H1 (cell line): ENCODE results near the gene KLC4. TPM values are rescaled to one million over a fixed set of nuclear protein-coding genes. Genes with fewer than 3 reads are reported as not detected.

Experiments used
- CTBP2 ChIP-seq: IDR thresholded peaks from 2 replicates; pipeline ENCODE4 v1.7.0; 2011; ENCODE audit warnings: borderline replicate concordance, mild to moderate bottlenecking, moderate library complexity, mixed read lengths, low read length; ENCODE audit not compliant: insufficient read depth, insufficient read length
- CTCF ChIP-seq, 3 experiments: IDR thresholded peaks; 1 replicate in 2 of 3; 2 replicates in 1 of 3; pipeline versions ENCODE4 v1.5.1 to v1.6.1; 2011; ENCODE audit warnings: low read length in 3 of 3, mild to moderate bottlenecking in 3 of 3, inconsistent platforms in 2 of 3, low read depth in 1 of 3, moderate library complexity in 1 of 3; ENCODE audit not compliant: insufficient read depth in 1 of 3; ENCODE audit errors: control extremely low read depth in 1 of 3
- GABPA ChIP-seq: IDR thresholded peaks from 2 replicates; pipeline ENCODE4 v1.6.1; 2011; ENCODE audit warnings: mild to moderate bottlenecking, low read length, moderate library complexity, borderline replicate concordance; ENCODE audit not compliant: insufficient read depth
- PHF8 ChIP-seq: fragments of 200-600 bp; sonication (generic); conservative IDR thresholded peaks from 2 replicates; pipeline ENCODE4 v1.7.1; 2012; ENCODE audit warnings: low read depth, mild to moderate bottlenecking, inconsistent platforms, low read length, moderate library complexity
- POLR2A ChIP-seq, 2 experiments: IDR thresholded peaks; 1 replicate in 1 of 2; 2 replicates in 1 of 2; pipeline ENCODE4 v1.6.1; 2011; ENCODE audit warnings: low read depth in 2 of 2, low read length in 2 of 2, mild to moderate bottlenecking in 2 of 2; ENCODE audit errors: control extremely low read depth in 1 of 2
- POU5F1 ChIP-seq: IDR thresholded peaks from 2 replicates; pipeline ENCODE4 v1.6.1; 2011; ENCODE audit warnings: low read depth, mild to moderate bottlenecking, low read length, moderate library complexity
- SIN3A ChIP-seq, 2 experiments: IDR thresholded peaks in 1 of 2; conservative IDR thresholded peaks in 1 of 2; 2 replicates each; pipeline ENCODE4 v1.6.1; 2011 to 2012; ENCODE audit warnings: low read length in 2 of 2, improper control_type of control experiment in 1 of 2, low read depth in 1 of 2, mild to moderate bottlenecking in 1 of 2
- SRF ChIP-seq: IDR thresholded peaks from 2 replicates; pipeline ENCODE4 v1.6.1; 2011; ENCODE audit warnings: mild to moderate bottlenecking, low read depth, low read length, moderate library complexity
- TAF1 ChIP-seq: IDR thresholded peaks from 2 replicates; pipeline ENCODE4 v1.6.1; 2011; ENCODE audit warnings: mild to moderate bottlenecking, low read depth, low read length
- TBP ChIP-seq: IDR thresholded peaks from 2 replicates; pipeline ENCODE4 v1.6.1; 2011; ENCODE audit warnings: low read depth, low read length, improper control_type of control experiment
- TEAD4 ChIP-seq: IDR thresholded peaks from 2 replicates; pipeline ENCODE4 v1.6.1; 2012; ENCODE audit warnings: low read depth, low read length, inconsistent platforms, mixed read lengths
- YY1 ChIP-seq: IDR thresholded peaks from 2 replicates; pipeline ENCODE4 v1.6.1; 2011; ENCODE audit warnings: low read depth, mild to moderate bottlenecking, low read length
- polyA plus RNA-seq, 7 experiments: library from polyadenylated mRNA; depleted of rRNA in 3 of 7; stranded (reverse) in 5 of 7; unstranded in 2 of 7; fragments of >200 nt in 5 of 7; fragments of 200-250 nt in 2 of 7; gene quantifications; 1 replicate in 5 of 7; 2 replicates in 1 of 7; 4 replicates in 1 of 7; pipeline versions ENCODE4 v1.2.1 to v1.2.3, GENCODE V29; 2011 to 2013; ENCODE audit warnings: missing spikeins in 2 of 7, mixed read lengths in 2 of 7
- total RNA-seq: library from RNA; stranded (reverse); fragmentation: NEBNext Ultra II Directional; extraction: Animal tissue kit (Norgen Biotek cat#: 25700); gene quantifications from 2 replicates; pipeline ENCODE4 v1.2.1, GENCODE V29; 2021

Gene KLC4
- total and polyA plus RNA-seq, 2 of the 8 experiments (the other 6 are each of a cell fraction or from before 2014, with no cell fraction given): 15.7 to 28.5 TPM

DNA sequence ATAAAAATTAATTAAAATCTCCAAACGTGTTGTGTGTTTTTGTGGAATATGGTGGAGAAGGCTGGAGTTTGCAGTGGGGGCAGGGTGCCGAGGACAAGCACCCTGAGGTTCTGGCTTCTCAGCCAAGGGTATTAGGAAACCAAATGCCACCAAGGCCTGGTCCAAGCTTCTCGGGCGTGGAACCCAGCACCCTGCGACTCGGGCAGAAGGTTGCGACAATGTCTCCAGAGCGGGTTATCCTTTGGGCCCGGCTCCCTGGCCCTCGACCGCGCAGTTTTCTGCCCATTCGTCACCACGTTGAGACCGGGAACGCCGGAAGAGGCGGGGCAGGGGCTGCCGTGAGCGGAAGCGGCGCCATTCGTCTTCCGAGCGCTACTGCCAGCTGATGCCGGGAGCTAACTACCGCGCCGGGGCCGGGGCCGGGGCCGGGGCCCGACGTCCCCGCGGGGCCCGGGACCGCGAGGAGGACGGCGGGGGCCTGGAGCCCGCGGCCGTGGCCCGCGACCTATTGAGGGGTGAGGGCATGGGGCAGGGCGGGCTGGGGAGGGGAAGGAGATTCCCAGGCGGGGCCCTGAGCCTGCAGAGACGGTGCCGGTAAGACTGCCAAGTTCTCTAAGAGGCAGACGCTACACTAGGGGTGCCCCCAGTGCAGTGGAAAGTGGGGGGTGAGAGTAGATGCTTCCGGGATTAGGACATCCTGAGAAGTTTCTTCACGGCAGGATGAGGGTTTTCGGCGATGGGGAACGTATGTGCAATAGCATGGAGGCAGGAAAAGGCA, 38.0 kb upstream of the KLC4 start, which contains the start of gene RRP36 (continued):
- TF ChIP-seq CTBP2: no peak
- no peak for TF ChIP-seq SRF
- TF ChIP-seq TBP: peak; percentile 50; the same call in 1 of the 2 replicates
- no peak for TF ChIP-seq CTCF (IDR thresholded peaks at IDR 0.05; ENCODE audit: control extremely low read depth in 1 of 3, insufficient read depth in 1 of 3, low read depth in 1 of 3, low read length in 3 of 3)
- TF ChIP-seq POU5F1: no peak
- TF ChIP-seq YY1: peak; percentile 88
- TF ChIP-seq GABPA: peak; percentile 87
- TF ChIP-seq PHF8: peak; percentile 33; the same call in 1 of the 2 replicates
- TF ChIP-seq POLR2A (IDR thresholded peaks at IDR 0.05; ENCODE audit: control extremely low read depth in 1 of 2, low read depth in 2 of 2, low read length in 2 of 2): peak in 1 of 2 experiments; percentile 42; a peak in 1 of 3 replicates
- no peak for TF ChIP-seq TEAD4
- peak; percentile 54; the same call in 1 of the 2 replicates for TF ChIP-seq TAF1
- TF ChIP-seq SIN3A (conservative IDR thresholded peaks at IDR 0.05 in 1 of 2, IDR thresholded peaks at IDR 0.05 in 1 of 2; ENCODE audit: low read depth in 1 of 2, low read length in 2 of 2): peak in 1 of 2 experiments; percentile 73; a peak in 2 of 4 replicates
